Activated CD4-positive, alpha-beta T cell treated with anti-CD3 and anti-CD28 coated beads, Interleukin-2, amount 10 ng/mL, durations not matched to agents 7 days and 5 days (primary cell): Measurements from ENCODE around the gene MYOT. TPM values are rescaled to one million over a fixed set of nuclear protein-coding genes. Genes with fewer than 3 reads are reported as not detected.
A peak's percentile ranks its signal among the peaks of the same experiment; 100 is the strongest.
"Not testable (repeated sequence)": the region's sequence is repeated elsewhere in the genome, so short reads cannot be mapped to it uniquely, and the experiment has no call there.

Experiments
- CTCF ChIA-PET: fragments of 350-600 bp; sonication (Branson Sonifier 250); formaldehyde crosslinking; loops from one replicate; lab custom pipeline; 2021; ENCODE audit warnings: antibody characterized with exemption; lab: Charles Lee
- POLR2A ChIA-PET: fragments of 350-600 bp; sonication (Branson Sonifier 250); formaldehyde crosslinking; loops from one replicate; lab custom pipeline; 2021; ENCODE audit warnings: antibody characterized with exemption; lab: Charles Lee
- DNase-seq: peaks from one replicate; pipeline ENCODE4 v3.0.0-alpha.2; 2020
- H3K27ac Mint-ChIP-seq: one replicate; pipeline ENCODE4 v1.8.0; 2021; ENCODE audit warnings: mild to moderate bottlenecking, moderate library complexity, mixed read lengths
- H3K27me3 Mint-ChIP-seq: one replicate; pipeline ENCODE4 v1.8.0; 2021; ENCODE audit warnings: mixed read lengths
- H3K36me3 Mint-ChIP-seq: one replicate; pipeline ENCODE4 v1.8.0; 2021; ENCODE audit warnings: low read depth, mixed read lengths
- H3K4me1 Mint-ChIP-seq: one replicate; pipeline ENCODE4 v1.8.0; 2021; ENCODE audit warnings: mixed read lengths
- H3K4me3 Mint-ChIP-seq: one replicate; pipeline ENCODE4 v1.8.0; 2021; ENCODE audit warnings: mild to moderate bottlenecking, moderate library complexity, mixed read lengths
- H3K9me3 Mint-ChIP-seq: one replicate; pipeline ENCODE4 v1.8.0; 2021; ENCODE audit warnings: mixed read lengths
- total RNA-seq, 2 experiments: library from RNA; stranded (reverse); gene quantifications; one replicate each; pipeline ENCODE4 v1.2.3, GENCODE V29; 2021

MYOT gene
- total RNA-seq, 2 experiments from 2014 or later, result not detected

GRCh38 chr5:137836298-137836697, 31.4 kb upstream of the MYOT start:
- ChIA-PET POLR2A (no interaction called here), CTCF (no interaction called here)
- no peaks in the 10 kb centered on the region for H3K9me3 Mint-ChIP-seq
- no peak overlapping the region for H3K4me3 Mint-ChIP-seq
- no peak for DNase-seq
- H3K36me3 Mint-ChIP-seq, result no peaks in the 10 kb centered on the region
- no peaks in the 10 kb centered on the region for H3K4me1 Mint-ChIP-seq
- no peaks in the 10 kb centered on the region for H3K27me3 Mint-ChIP-seq
- H3K27ac Mint-ChIP-seq, result no peak overlapping the region

DNA sequence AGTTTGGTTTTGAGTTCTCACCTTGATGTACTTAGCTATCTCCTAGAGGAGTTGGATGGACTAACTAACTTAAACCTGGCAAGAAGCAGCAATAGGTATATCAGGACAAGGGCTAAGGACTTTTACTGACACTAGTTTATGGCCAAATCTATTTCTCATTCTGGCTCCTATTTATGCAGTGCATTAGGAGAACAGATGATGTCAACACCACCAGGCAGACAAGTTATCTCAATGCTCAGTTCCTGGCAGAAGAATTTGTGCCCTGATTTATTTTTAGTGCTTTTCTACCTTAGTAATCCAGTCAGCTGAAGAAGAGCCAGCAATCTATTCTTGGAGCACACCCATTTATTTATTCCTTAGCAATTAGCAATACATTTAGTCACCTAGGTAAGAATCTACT, 30.7 kb upstream of the MYOT start:
- ChIA-PET POLR2A (no interaction called here), CTCF (no interaction called here)
- H3K27me3 Mint-ChIP-seq, result no peaks in the 10 kb centered on the region
- DNase-seq, result no peak
- H3K9me3 Mint-ChIP-seq, result no peaks in the 10 kb centered on the region
- H3K4me1 Mint-ChIP-seq, result no peaks in the 10 kb centered on the region
- no peak overlapping the region for H3K4me3 Mint-ChIP-seq
- no peak overlapping the region for H3K27ac Mint-ChIP-seq
- H3K36me3 Mint-ChIP-seq, result no peaks in the 10 kb centered on the region

DNA sequence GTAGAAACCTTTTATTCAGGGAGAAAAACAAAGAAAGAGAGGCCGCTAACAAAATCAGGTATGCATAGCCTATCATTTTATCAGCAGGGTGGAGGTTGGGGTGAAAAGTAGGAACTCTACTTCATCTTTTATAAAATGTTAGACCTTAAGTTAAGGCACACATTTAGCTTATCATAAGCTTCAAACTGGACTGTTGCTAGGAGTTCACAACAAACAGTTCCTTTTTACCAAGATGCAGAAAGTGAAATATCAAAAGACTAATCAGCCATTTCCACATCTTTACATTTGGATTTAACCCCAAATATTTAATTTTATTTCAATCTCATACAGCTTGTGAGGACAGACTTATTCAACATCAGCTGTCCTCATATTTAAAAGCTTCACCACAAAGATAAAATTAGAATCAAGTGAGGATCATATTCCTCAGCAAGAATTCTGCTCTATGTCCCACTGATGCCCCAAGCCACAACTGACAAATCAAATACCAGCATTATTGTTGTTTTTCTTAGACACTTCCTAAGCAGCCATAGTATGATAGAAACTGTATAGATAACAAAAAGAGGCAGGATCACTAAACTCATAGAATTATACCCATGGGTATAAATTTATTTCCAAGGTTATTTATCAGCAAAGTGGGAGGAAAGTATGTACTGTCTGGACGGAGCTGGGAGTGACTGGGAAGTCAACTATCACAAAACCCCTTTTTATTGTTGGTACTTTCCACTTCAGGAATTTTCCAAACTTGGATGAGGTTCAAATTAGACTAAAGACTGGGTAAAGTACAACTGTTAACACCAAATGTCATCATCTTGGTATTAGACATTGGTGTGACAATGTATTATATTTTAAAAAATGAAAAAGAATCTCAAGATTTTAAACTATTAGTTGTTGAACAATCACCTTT, 29.9 kb upstream of the MYOT start:
- no peaks in the 10 kb centered on the region for H3K27me3 Mint-ChIP-seq
- DNase-seq, result no peak
- CTCF ChIA-PET, result no interaction called here
- no peaks in the 10 kb centered on the region for H3K4me1 Mint-ChIP-seq
- H3K36me3 Mint-ChIP-seq, result no peaks in the 10 kb centered on the region
- H3K27ac Mint-ChIP-seq, result no peak overlapping the region
- no peaks in the 10 kb centered on the region for H3K9me3 Mint-ChIP-seq
- H3K4me3 Mint-ChIP-seq, result no peak overlapping the region
- POLR2A ChIA-PET, result no interaction called here

GRCh38 chr5:137838976-137839375, 28.7 kb upstream of the MYOT start:
- H3K4me3 Mint-ChIP-seq, result no peak overlapping the region
- POLR2A ChIA-PET, result no interaction called here
- CTCF ChIA-PET, result no interaction called here

GRCh38 chr5:137842296-137842695, 25.4 kb upstream of the MYOT start:
- ChIA-PET POLR2A (no interaction called here), CTCF (interaction anchor here (0.6 to 1.2 kb wide), 3 partner anchors 14 to 135 kb away, joined by 3 to 5 read pairs (median 3); no protein-coding TSS in a partner anchor)
- no peak overlapping the region for H3K27ac Mint-ChIP-seq
- H3K4me1 Mint-ChIP-seq, result peaks cover 4% of the 10 kb centered on the region
- no peak overlapping the region for H3K4me3 Mint-ChIP-seq
- H3K36me3 Mint-ChIP-seq, result no peaks in the 10 kb centered on the region
- H3K27me3 Mint-ChIP-seq, result no peaks in the 10 kb centered on the region
- no peaks in the 10 kb centered on the region for H3K9me3 Mint-ChIP-seq
- no peak for DNase-seq

More at GRCh38 chr5:137838976-137839375, 28.7 kb upstream of the MYOT start:
- no peak for DNase-seq
- Mint-ChIP-seq H3K36me3 (no peaks in the 10 kb centered on the region), H3K4me1 (no peaks in the 10 kb centered on the region), H3K9me3 (no peaks in the 10 kb centered on the region), H3K27ac (no peak overlapping the region), H3K27me3 (no peaks in the 10 kb centered on the region)

DNA sequence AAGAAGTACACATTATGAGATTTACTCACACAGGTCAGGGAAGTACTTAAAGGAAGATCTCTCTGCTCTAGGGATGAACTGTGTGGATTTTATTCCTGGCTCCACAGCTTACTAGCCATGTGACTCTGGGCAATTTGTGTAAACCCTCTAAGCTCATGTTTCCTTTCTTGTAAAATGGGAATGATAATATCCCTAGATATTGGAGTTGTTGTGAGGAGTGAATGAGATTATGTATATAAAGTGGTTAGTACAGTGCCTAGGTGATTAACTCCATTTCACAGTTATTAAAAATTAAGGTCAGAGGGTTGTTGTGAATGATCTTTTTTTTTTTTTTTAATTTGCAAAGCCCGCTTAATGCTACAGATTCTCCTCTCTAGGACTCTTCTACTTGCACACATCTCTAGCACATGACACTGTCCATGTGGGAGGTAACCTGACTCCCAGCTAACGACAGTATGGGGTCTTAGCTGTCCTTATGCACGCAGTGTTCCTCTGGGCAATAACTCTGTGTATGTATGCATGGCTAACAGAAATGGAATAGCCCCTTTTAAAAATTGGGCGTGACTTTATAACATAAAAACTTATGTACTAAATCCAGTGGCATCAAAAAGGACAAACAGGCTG, 23.9 kb upstream of the MYOT start:
- DNase-seq, result no peak
- Mint-ChIP-seq H3K9me3 (no peaks in the 10 kb centered on the region), H3K4me1 (peaks cover 4% of the 10 kb centered on the region), H3K36me3 (no peaks in the 10 kb centered on the region), H3K27ac (no peak overlapping the region), H3K4me3 (no peak overlapping the region), H3K27me3 (no peaks in the 10 kb centered on the region)
- CTCF ChIA-PET, result no interaction called here
- POLR2A ChIA-PET, result no interaction called here

DNA sequence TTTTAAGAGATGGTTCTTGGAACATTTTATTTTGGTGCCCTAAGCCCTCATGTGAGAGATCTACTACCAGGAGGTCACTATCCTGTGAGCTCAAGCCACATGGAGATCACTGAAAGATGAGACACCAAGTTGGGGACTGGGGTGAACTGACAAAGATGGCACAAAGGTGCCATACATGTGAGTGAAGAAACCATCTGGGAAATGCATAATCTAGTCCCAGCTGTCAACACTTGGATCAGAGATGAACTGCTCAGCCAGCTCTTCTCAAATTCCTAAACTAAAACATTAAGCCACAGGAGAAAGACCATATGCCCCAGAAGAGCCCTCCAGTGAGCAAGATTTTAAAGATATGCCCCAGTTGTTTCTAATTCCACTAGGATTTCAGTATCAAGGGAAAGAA, 22.2 kb upstream of the MYOT start:
- Mint-ChIP-seq H3K4me1 (peaks cover 4% of the 10 kb centered on the region), H3K9me3 (no peaks in the 10 kb centered on the region), H3K4me3 (no peak overlapping the region), H3K36me3 (no peaks in the 10 kb centered on the region), H3K27me3 (no peaks in the 10 kb centered on the region), H3K27ac (no peak overlapping the region)
- ChIA-PET POLR2A (interaction anchor here (0.6 kb wide), 1 partner anchor 63 kb away, joined by 3 read pairs; no protein-coding TSS in a partner anchor), CTCF (no interaction called here)
- no peak for DNase-seq

- Mint-ChIP-seq H3K27ac (no peak overlapping the region), H3K27me3 (no peaks in the 10 kb centered on the region), H3K4me1 (peaks cover 4% of the 10 kb centered on the region), H3K4me3 (no peak overlapping the region), H3K9me3 (no peaks in the 10 kb centered on the region), H3K36me3 (no peaks in the 10 kb centered on the region)
- no peak for DNase-seq
- POLR2A ChIA-PET, result no interaction called here
- CTCF ChIA-PET, result no interaction called here
Measured at GRCh38 chr5:137847687-137848086, 20.0 kb upstream of the MYOT start.

DNA sequence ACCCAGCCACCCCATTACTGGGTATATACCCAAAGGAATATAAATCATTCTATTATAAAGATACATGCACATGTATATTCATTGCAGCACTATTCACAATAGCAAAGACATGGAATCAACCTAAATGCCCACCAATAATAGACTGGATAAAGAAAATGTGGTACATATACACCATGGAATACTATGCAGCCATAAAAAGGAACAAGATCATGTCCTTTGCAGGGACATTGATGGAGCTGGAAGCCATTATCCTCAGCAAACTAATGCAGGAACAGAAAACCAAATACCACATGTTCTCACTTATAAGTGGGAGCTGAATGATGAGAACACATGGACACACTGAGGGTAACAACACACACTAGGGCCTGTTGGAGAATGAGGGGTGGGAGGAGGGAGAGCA, 14.5 kb upstream of the MYOT start:
- H3K36me3 Mint-ChIP-seq, POLR2A ChIA-PET, H3K4me3 Mint-ChIP-seq, H3K9me3 Mint-ChIP-seq, CTCF ChIA-PET, H3K27ac Mint-ChIP-seq, DNase-seq, H3K27me3 Mint-ChIP-seq: not testable (repeated sequence)
- H3K4me1 Mint-ChIP-seq, result peaks cover 11% of the 10 kb centered on the region

GRCh38 chr5:137856201-137856600, 11.5 kb upstream of the MYOT start:
- ChIA-PET POLR2A (no interaction called here), CTCF (interaction anchor here (0.6 kb wide), 1 partner anchor 44 kb away, joined by 3 read pairs; no protein-coding TSS in a partner anchor)
- no peak for DNase-seq
- no peaks in the 10 kb centered on the region for H3K27me3 Mint-ChIP-seq
- no peak overlapping the region for H3K27ac Mint-ChIP-seq
- no peaks in the 10 kb centered on the region for H3K9me3 Mint-ChIP-seq
- H3K4me1 Mint-ChIP-seq, result peaks cover 14% of the 10 kb centered on the region
- H3K36me3 Mint-ChIP-seq, result peaks cover 3% of the 10 kb centered on the region
- H3K4me3 Mint-ChIP-seq, result no peak overlapping the region

DNA sequence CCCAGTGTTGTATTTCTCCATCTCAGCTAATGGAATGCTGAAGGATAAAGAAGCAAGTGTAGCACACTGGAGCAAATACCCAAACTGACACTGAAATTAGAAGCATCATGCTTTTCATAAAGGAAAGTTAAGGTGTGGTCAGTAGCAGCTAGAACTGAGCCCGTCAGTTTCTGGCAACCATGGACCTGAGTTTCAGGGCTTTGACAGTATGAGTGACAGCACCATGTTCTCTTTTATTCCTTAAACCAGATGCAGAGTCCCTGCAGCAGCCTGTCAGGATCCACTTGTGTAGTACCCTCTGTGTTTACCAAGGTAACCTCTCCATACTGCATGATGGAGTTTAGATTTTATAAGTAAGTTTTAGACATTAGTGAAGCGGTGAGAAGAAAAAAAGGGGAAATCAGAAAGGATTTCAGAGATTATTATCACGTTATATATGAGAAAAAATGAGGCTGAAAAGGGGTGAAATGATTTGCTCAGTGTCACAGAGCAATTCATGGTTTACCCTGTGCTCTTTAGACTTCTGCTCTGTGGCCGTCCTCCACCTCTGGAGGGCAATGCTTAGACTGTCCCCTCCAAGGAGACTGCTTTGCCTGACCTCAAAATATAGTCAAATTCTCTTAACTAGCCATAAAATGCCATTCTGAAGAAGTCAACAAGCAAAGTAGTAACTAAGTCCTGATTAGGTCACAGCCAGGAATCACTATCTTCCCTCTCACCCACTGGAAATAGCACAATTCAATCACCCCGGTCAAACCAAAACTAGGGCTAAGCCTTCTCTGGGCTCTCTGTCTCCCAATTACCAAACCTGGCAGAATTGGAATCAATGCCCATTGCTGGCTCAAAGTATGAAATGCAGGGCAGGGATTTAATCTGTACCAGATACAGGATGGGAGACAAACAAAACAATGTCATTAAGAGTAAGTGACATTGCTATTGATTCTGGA, 10.5 kb upstream of the MYOT start:
- ChIA-PET POLR2A (no interaction called here), CTCF (interaction anchor here (0.6 kb wide), 2 partner anchors 45 to 111 kb away, joined by 3 read pairs; no protein-coding TSS in a partner anchor)
- H3K36me3 Mint-ChIP-seq, result peaks cover 3% of the 10 kb centered on the region
- peaks cover 20% of the 10 kb centered on the region for H3K4me1 Mint-ChIP-seq
- H3K4me3 Mint-ChIP-seq, result no peak overlapping the region
- no peak for DNase-seq
- no peaks in the 10 kb centered on the region for H3K9me3 Mint-ChIP-seq
- H3K27ac Mint-ChIP-seq, result no peak overlapping the region
- no peaks in the 10 kb centered on the region for H3K27me3 Mint-ChIP-seq

- Mint-ChIP-seq H3K9me3 (no peaks in the 10 kb centered on the region), H3K27me3 (no peaks in the 10 kb centered on the region), H3K36me3 (peaks cover 1% of the 10 kb centered on the region), H3K27ac (peak overlapping the region; percentile 83), H3K4me3 (peak overlapping the region; percentile 68), H3K4me1 (peaks cover 20% of the 10 kb centered on the region)
- POLR2A ChIA-PET, result no interaction called here
- DNase-seq, result no peak
- CTCF ChIA-PET, result interaction anchor here (0.6 kb wide), 1 partner anchor 112 kb away, joined by 3 read pairs; no protein-coding TSS in a partner anchor
Measured at GRCh38 chr5:137858223-137858916, 9.3 kb upstream of the MYOT start.
